HEK293 (cell line): Measurements from ENCODE around the gene CDK11B.

Experiments used
- CTCF ChIA-PET: fragments of 350-600 bp; formaldehyde crosslinking; extraction: SDS; loops from one replicate; lab custom pipeline; 2021; ENCODE audit warnings: antibody characterized with exemption; lab: Yijun Ruan, JAX
- POLR2A ChIA-PET: fragments of 300-600 bp; formaldehyde crosslinking; extraction: SDS; loops from one replicate; lab custom pipeline; 2020; ENCODE audit warnings: antibody characterized with exemption, inconsistent platforms; lab: Yijun Ruan, JAX
- H3K27ac ChIP-seq: fragments of 200-500 bp; sonication (Bioruptor generic); 2 replicates; pipeline ENCODE4 v1.5.1; 2014; ENCODE audit warnings: low read depth, low read length, control low read depth, inconsistent platforms; ENCODE audit errors: extremely low read depth
- H3K36me3 ChIP-seq, 2 experiments: fragments of 200-500 bp in 1 of 2; sonication (Bioruptor generic) in 1 of 2; 1 replicate in 1 of 2; 2 replicates in 1 of 2; pipeline ENCODE4 v1.5.1; 2014 to 2017; ENCODE audit warnings: inconsistent platforms in 2 of 2, low read length in 2 of 2; ENCODE audit not compliant: control insufficient read depth in 2 of 2, insufficient read depth in 1 of 2
- H3K4me1 ChIP-seq: fragments of 200-500 bp; sonication (Bioruptor generic); 2 replicates; pipeline ENCODE4 v1.5.1; 2014; ENCODE audit warnings: mild to moderate bottlenecking, low read length, inconsistent platforms; ENCODE audit not compliant: control insufficient read depth, insufficient read depth
- H3K4me3 ChIP-seq: 2 replicates; pipeline ENCODE4 v1.5.1; 2011; ENCODE audit warnings: low read depth, mild to moderate bottlenecking, control low read depth, low read length, moderate library complexity
- H3K9me3 ChIP-seq: fragments of 200-500 bp; sonication (Bioruptor generic); 2 replicates; pipeline ENCODE4 v1.5.1; 2014; ENCODE audit warnings: low read depth, low read length, inconsistent platforms; ENCODE audit not compliant: control insufficient read depth, insufficient read depth
- EGR2 ChIP-seq: fragments of 450-650 bp; formaldehyde crosslinking; IDR thresholded peaks from 2 replicates; pipeline ENCODE4 v1.5.1; 2016; ENCODE audit warnings: low read depth, missing biosample characterization, missing genetic modification characterization
- GLIS1 ChIP-seq: fragments of 450-650 bp; formaldehyde crosslinking; IDR thresholded peaks from 2 replicates; pipeline ENCODE4 v1.5.1; 2016; ENCODE audit warnings: missing biosample characterization, missing genetic modification characterization
- MYNN ChIP-seq: fragments of 450-650 bp; formaldehyde crosslinking; IDR thresholded peaks from 2 replicates; pipeline ENCODE4 v1.5.1; 2016; ENCODE audit warnings: missing biosample characterization, missing genetic modification characterization, borderline replicate concordance
- ZBTB6 ChIP-seq: fragments of 450-650 bp; formaldehyde crosslinking; IDR thresholded peaks from 2 replicates; pipeline ENCODE4 v1.5.1; 2017; ENCODE audit warnings: missing biosample characterization, missing genetic modification characterization
- ZFHX2 ChIP-seq: fragments of 450-650 bp; formaldehyde crosslinking; conservative IDR thresholded peaks from 2 replicates; pipeline ENCODE4 v1.5.1; 2016; ENCODE audit warnings: missing biosample characterization, missing genetic modification characterization
- ZNF174 ChIP-seq: fragments of 450-650 bp; formaldehyde crosslinking; IDR thresholded peaks from 2 replicates; pipeline ENCODE4 v1.5.0; 2017; ENCODE audit warnings: missing biosample characterization, mild to moderate bottlenecking, missing genetic modification characterization
- ZNF2 ChIP-seq: fragments of 450-650 bp; formaldehyde crosslinking; IDR thresholded peaks from 2 replicates; pipeline ENCODE4 v1.5.1; 2016; ENCODE audit warnings: missing biosample characterization, missing genetic modification characterization
- ZNF280C ChIP-seq: fragments of 450-650 bp; formaldehyde crosslinking; IDR thresholded peaks from 2 replicates; pipeline ENCODE4 v1.5.1; 2016; ENCODE audit warnings: missing biosample characterization, missing genetic modification characterization
- ZNF394 ChIP-seq: fragments of 450-650 bp; formaldehyde crosslinking; IDR thresholded peaks from 2 replicates; pipeline ENCODE4 v1.5.1; 2016; ENCODE audit warnings: missing biosample characterization, missing genetic modification characterization, mild to moderate bottlenecking, moderate library complexity, borderline replicate concordance
- ZNF600 ChIP-seq: fragments of 450-650 bp; formaldehyde crosslinking; IDR thresholded peaks from 2 replicates; pipeline ENCODE4 v1.5.1; 2016; ENCODE audit warnings: missing biosample characterization, missing genetic modification characterization
- ZNF629 ChIP-seq: fragments of 450-650 bp; formaldehyde crosslinking; IDR thresholded peaks from 2 replicates; pipeline ENCODE4 v1.5.1; 2017; ENCODE audit warnings: missing biosample characterization, missing genetic modification characterization
- ZNF654 ChIP-seq: fragments of 450-650 bp; formaldehyde crosslinking; IDR thresholded peaks from 2 replicates; pipeline ENCODE4 v1.5.1; 2016; ENCODE audit warnings: low read depth, missing biosample characterization, missing genetic modification characterization

The CDK11B gene

GRCh38 chr1:1671365-1672119 is 12.7 kb upstream of the CDK11B start:
- H3K36me3 ChIP-seq, result peaks cover 6 to 50% of the 10 kb centered on the region in 2 experiments
- no peak overlapping the region for H3K27ac ChIP-seq
- TF ChIP-seq ZNF174, result no peak
- TF ChIP-seq ZNF629, result no peak
- no peak overlapping the region for H3K4me3 ChIP-seq
- H3K9me3 ChIP-seq, result no peaks in the 10 kb centered on the region
- ChIA-PET CTCF (no interaction called here), POLR2A (no interaction called here)
- H3K4me1 ChIP-seq, result no peaks in the 10 kb centered on the region

GRCh38 chr1:1670866-1671265 is 12.1 kb upstream of the CDK11B start:
- no peak overlapping the region for H3K27ac ChIP-seq
- POLR2A ChIA-PET, result no interaction called here
- TF ChIP-seq ZNF654 (tag by site-specific recombination) (no peak), ZNF600 (0 out of 2 replicates have a peak, but pooled peaks have one; percentile 10)

GRCh38 chr1:1669468-1670440 is 10.9 kb upstream of the CDK11B start:
- ChIA-PET POLR2A (no interaction called here), CTCF (no interaction called here)
- no peaks in the 10 kb centered on the region for H3K4me1 ChIP-seq
- peaks cover 12 to 68% of the 10 kb centered on the region in 2 experiments for H3K36me3 ChIP-seq
- no peak overlapping the region for H3K27ac ChIP-seq
- TF ChIP-seq ZNF394 (tag by site-specific recombination) (peak; percentile 79; the same call in 1 of the 2 replicates), MYNN (tag by site-specific recombination) (no peak)
- H3K9me3 ChIP-seq, result no peaks in the 10 kb centered on the region
- no peak overlapping the region for H3K4me3 ChIP-seq

More at GRCh38 chr1:1670866-1671265, 12.1 kb upstream of the CDK11B start:
- Histone ChIP-seq H3K36me3 (peaks cover 6 to 56% of the 10 kb centered on the region in 2 experiments), H3K4me3 (no peak overlapping the region), H3K9me3 (no peaks in the 10 kb centered on the region), H3K4me1 (no peaks in the 10 kb centered on the region)
- CTCF ChIA-PET, result interaction anchor here (0.6 kb wide), 1 partner anchor 88 kb away, joined by 3 read pairs; no protein-coding TSS in a partner anchor

GRCh38 chr1:1666526-1666925 is 7.7 kb upstream of the CDK11B start:
- POLR2A ChIA-PET, result no interaction called here
- Histone ChIP-seq H3K9me3 (no peaks in the 10 kb centered on the region), H3K4me3 (no peak overlapping the region), H3K27ac (no peak overlapping the region)
- TF ChIP-seq EGR2 (tag by site-specific recombination) (peak; percentile 91), ZNF280C (no peak), ZBTB6 (no peak), ZFHX2 (peak; percentile 81), GLIS1 (tag by site-specific recombination) (peak; percentile 92), ZNF2 (tag by site-specific recombination) (no peak)
- TF ChIP-seq, all 188 proteins: peak for 3
- CTCF ChIA-PET, result interaction anchor here (1.0 to 1.2 kb wide), 2 partner anchors 10 to 112 kb away, joined by 3 read pairs; no protein-coding TSS in a partner anchor
- Histone ChIP-seq H3K4me1 (no peaks in the 10 kb centered on the region), H3K36me3 (peaks cover 12 to 53% of the 10 kb centered on the region in 2 experiments)
